HG03095 (cell line): ENCODE results near the gene MAP4K4.
A peak's percentile ranks its signal among the peaks of the same experiment; 100 is the strongest.
"Not testable (repeated sequence)": the region's sequence is repeated elsewhere in the genome, so short reads cannot be mapped to it uniquely, and the experiment has no call there.

Source experiments
- ATAC-seq: cut with Tn5 transposase; IDR thresholded peaks from one replicate; pipeline ENCODE4 v1.9.1; 2021; ENCODE audit warnings: moderate library complexity; ENCODE audit not compliant: unreplicated experiment

MAP4K4 gene

GRCh38 chr2:101899265-101899664 is 201.8 kb downstream of the MAP4K4 start:
- no peak for ATAC-seq

GRCh38 chr2:101899871-101900270 is 202.4 kb downstream of the MAP4K4 start:
- ATAC-seq, result no peak

- peak; percentile 89 for ATAC-seq
Measured at GRCh38 chr2:101900375-101900774, 202.9 kb downstream of the MAP4K4 start.

GRCh38 chr2:101901241-101901640 is 203.7 kb downstream of the MAP4K4 start:
- no peak for ATAC-seq

GRCh38 chr2:101902169-101902568 is 204.7 kb downstream of the MAP4K4 start:
- no peak for ATAC-seq

GRCh38 chr2:101904916-101905315 is 207.4 kb downstream of the MAP4K4 start:
- no peak for ATAC-seq

GRCh38 chr2:101905746-101906336 is 208.3 kb downstream of the MAP4K4 start:
- ATAC-seq, result no peak

- ATAC-seq, result no peak
Measured at GRCh38 chr2:101909760-101910159, 212.3 kb downstream of the MAP4K4 start.

- peak; percentile 83 for ATAC-seq
Measured at GRCh38 chr2:101912545-101912944, 215.0 kb downstream of the MAP4K4 start.

- no peak for ATAC-seq
Measured at GRCh38 chr2:101921319-101921952, 223.9 kb downstream of the MAP4K4 start.

GRCh38 chr2:101921953-101922325 is 224.4 kb downstream of the MAP4K4 start:
- ATAC-seq, result no peak

- ATAC-seq, result not testable (repeated sequence)
Measured at GRCh38 chr2:101924311-101924710, 226.8 kb downstream of the MAP4K4 start.

- no peak for ATAC-seq
Measured at GRCh38 chr2:101930019-101930418, 232.5 kb downstream of the MAP4K4 start.

GRCh38 chr2:101930847-101931246 is 233.3 kb downstream of the MAP4K4 start:
- ATAC-seq, result no peak

- ATAC-seq, result no peak
Measured at GRCh38 chr2:101931402-101931801, 233.9 kb downstream of the MAP4K4 start.

- ATAC-seq, result not testable (repeated sequence)
Measured at GRCh38 chr2:101935764-101936163, 238.3 kb downstream of the MAP4K4 start.

- ATAC-seq, result no peak
Measured at GRCh38 chr2:101942851-101943250, 245.3 kb downstream of the MAP4K4 start.
